Right lobe of liver (tissue), 6 donors: ENCODE measurements around the gene SPSB2. TPM values are rescaled to one million over a fixed set of nuclear protein-coding genes. Genes with fewer than 3 reads are reported as not detected.
A peak's percentile ranks its signal among the peaks of the same experiment; 100 is the strongest.

Experiments
- ATAC-seq, 4 donors: fragments of 200-7000 bp; cut with Tn5 transposase; one replicate each; pipeline ENCODE4 v1.9.1; 2020; ENCODE audit warnings: mild to moderate bottlenecking in 4 of 4, moderate library complexity in 4 of 4
- DNase-seq, 3 donors: peaks; one replicate each; pipeline ENCODE4 v3.0.0-alpha.2; 2020
- H3K27ac ChIP-seq, 3 donors: fragments of 200-600 bp; one replicate each; pipeline ENCODE4 v1.8.0; 2022
- H3K27me3 ChIP-seq, 2 donors: fragments of 200-600 bp; one replicate each; pipeline ENCODE4 v1.8.0; 2022
- H3K36me3 ChIP-seq, 4 donors: fragments of 200-600 bp; sonication (generic) in 1 of 4; one replicate each; pipeline versions ENCODE4 v1.5.1 to v1.8.0; 2017 to 2022; ENCODE audit warnings: control low read depth in 1 of 4
- H3K4me1 ChIP-seq, 4 donors: fragments of 200-600 bp; sonication (generic) in 1 of 4; one replicate each; pipeline versions ENCODE4 v1.5.1 to v1.8.0; 2017 to 2022; ENCODE audit warnings: control low read depth in 1 of 4
- H3K4me3 ChIP-seq, 3 donors: fragments of 200-600 bp; one replicate each; pipeline ENCODE4 v1.8.0; 2022
- H3K9me3 ChIP-seq, 4 donors: fragments of 200-600 bp; sonication (generic) in 1 of 4; one replicate each; pipeline versions ENCODE4 v1.5.1 to v1.8.0; 2017 to 2022; ENCODE audit warnings: control low read depth in 1 of 4
- POLR2A ChIP-seq: fragments of 450-650 bp; IDR thresholded peaks from one replicate; pipeline ENCODE4 v1.6.1; 2017; ENCODE audit warnings: antibody characterized with exemption, mild to moderate bottlenecking
- WGBS: methylation state at CpG from one replicate; pipeline ENCODE4 v1.1.6; 2018; ENCODE audit warnings: low coverage, low lambda C conversion rate; ENCODE audit not compliant: insufficient coverage; ENCODE audit errors: missing lambda C conversion rate; 5-methylcytosine and 5-hydroxymethylcytosine counted together
- intact Hi-C, 2 donors: fragments of 100-400 bp; cut with DNase I; formaldehyde crosslinking; loops; one replicate each; pipeline versions ENCODE4 v1.11.2 to v1.14.1; 2022
- long read RNA-seq: library from polyadenylated mRNA; unstranded; transcript quantifications from one replicate; pipeline ENCODE4 v2.0.0, GENCODE V29; 2019
- total RNA-seq, 6 experiments: library from RNA; depleted of rRNA in 2 of 6; stranded (reverse); fragments of >200 nt in 2 of 6; fragmentation: NEBNext Ultra II Directional in 3 of 6; extraction: Animal tissue kit (Norgen Biotek cat#: 25700) in 3 of 6; gene quantifications; one replicate each; pipeline versions ENCODE4 v1.1.0 to v1.2.4, GENCODE V29; 2016 to 2023
- TF ChIP-seq, protein P1 (sequence below), 4 donors: fragments of 200-600 bp in 3 of 4; fragments of 450-650 bp in 1 of 4; IDR thresholded peaks; one replicate each; pipeline versions ENCODE4 v1.5.1 to v1.8.0; 2016 to 2022; ENCODE audit warnings: antibody characterized with exemption in 4 of 4, mild to moderate bottlenecking in 2 of 4
- donor health status: DM: no; HTN: yes; CAD: no.
- donor health status: DM: no; HTN: no; CAD: no.
- donor health status: DM: no; HTN: no; CAD: no.
- donor health status: DM: no; HTN: yes; CAD: no.
- donor health status: DM: no; HTN: yes; CAD: no.

Gene SPSB2
- 1 to 10 TPM; 1.7 to 5.3 (median 3.6) TPM for total RNA-seq
- long read RNA-seq, result 0 reads

GRCh38 chr12:6873094-6874014 is at the start of gene SPSB2:
SPSB2 (minus strand) TSS chr12:6873303; CDS start chr12:6872901, 402 bp downstream.
- no peaks in the 10 kb centered on the region for H3K27me3 ChIP-seq
- ATAC-seq (peak; percentile 86 to 96 (median 92)), DNase-seq (peak; percentile 99 to 100 (median 99))
- peak within 1 kb of the TSS; percentile 70 to 89 (median 75) for H3K4me3 ChIP-seq
- H3K36me3 ChIP-seq, result peaks cover 0 to 22% (median 12%) of the 10 kb centered on the region in 4 donors
- intact Hi-C loops, result no loop called here
- TF ChIP-seq, protein P1, sequence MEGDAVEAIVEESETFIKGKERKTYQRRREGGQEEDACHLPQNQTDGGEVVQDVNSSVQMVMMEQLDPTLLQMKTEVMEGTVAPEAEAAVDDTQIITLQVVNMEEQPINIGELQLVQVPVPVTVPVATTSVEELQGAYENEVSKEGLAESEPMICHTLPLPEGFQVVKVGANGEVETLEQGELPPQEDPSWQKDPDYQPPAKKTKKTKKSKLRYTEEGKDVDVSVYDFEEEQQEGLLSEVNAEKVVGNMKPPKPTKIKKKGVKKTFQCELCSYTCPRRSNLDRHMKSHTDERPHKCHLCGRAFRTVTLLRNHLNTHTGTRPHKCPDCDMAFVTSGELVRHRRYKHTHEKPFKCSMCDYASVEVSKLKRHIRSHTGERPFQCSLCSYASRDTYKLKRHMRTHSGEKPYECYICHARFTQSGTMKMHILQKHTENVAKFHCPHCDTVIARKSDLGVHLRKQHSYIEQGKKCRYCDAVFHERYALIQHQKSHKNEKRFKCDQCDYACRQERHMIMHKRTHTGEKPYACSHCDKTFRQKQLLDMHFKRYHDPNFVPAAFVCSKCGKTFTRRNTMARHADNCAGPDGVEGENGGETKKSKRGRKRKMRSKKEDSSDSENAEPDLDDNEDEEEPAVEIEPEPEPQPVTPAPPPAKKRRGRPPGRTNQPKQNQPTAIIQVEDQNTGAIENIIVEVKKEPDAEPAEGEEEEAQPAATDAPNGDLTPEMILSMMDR (IDR thresholded peaks at IDR 0.05), result peak in 2 of 4 donors; percentile 8
- peak; percentile 71 for TF ChIP-seq POLR2A
- WGBS, result 0% methylated on average over 10 of the region's 66 CpGs
- no peaks in the 10 kb centered on the region for H3K9me3 ChIP-seq
- peak within 1 kb of the TSS; percentile 32 to 77 (median 59) for H3K27ac ChIP-seq
- peaks cover 0 to 30% (median 9%) of the 10 kb centered on the region in 4 donors for H3K4me1 ChIP-seq

DNA sequence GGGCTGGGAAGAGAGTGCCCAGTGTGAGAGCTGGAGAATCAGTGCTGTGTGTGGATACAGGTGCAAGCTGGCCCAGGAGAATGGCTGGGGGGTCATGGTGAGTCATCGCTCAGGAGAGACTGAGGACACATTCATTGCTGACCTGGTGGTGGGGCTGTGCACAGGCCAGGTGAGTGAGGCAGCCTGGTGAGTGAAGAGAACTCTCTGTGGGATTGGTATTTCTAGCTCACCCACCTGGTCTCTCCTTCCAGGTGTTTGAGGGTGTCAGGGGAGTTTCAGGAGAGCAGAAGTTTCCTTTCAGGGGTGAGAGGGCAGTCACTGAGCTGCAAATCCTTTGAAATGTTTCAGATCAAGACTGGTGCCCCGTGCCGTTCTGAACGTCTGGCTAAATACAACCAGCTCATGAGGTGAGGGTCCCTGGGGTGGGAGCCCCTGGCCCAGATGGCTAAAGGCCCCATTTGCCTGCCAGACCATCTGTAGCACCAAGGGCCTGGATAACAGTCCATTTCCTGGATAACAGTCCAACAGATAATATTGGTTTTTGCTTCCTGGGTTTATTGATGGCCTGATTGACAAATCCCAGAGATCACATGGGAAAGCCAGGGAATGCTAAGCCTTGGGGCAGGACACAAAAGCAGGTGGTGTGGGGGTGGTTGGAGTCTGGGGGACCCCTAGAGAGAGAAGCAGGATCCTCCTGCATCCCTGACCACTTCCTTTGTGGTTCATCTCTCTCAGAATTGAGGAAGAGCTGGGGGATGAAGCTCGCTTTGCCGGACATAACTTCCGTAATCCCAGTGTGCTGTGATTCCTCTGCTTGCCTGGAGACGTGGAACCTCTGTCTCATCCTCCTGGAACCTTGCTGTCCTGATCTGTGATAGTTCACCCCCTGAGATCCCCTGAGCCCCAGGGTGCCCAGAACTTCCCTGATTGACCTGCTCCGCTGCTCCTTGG is 49.2 kb upstream of the SPSB2 start:
- DNase-seq (no peak), ATAC-seq (no peak)
- H3K27ac ChIP-seq, result no peak overlapping the region
- H3K27me3 ChIP-seq, result no peaks in the 10 kb centered on the region
- no peaks in the 10 kb centered on the region for H3K36me3 ChIP-seq
- H3K4me1 ChIP-seq, result peaks cover 0 to 30% (median 13%) of the 10 kb centered on the region in 4 donors
- TF ChIP-seq, protein P1 (IDR thresholded peaks at IDR 0.05), result no peak
- no peak for TF ChIP-seq POLR2A
- intact Hi-C loops, result no loop called here
- WGBS, result 79% methylated on average over 2 of the region's 9 CpGs
- no peak overlapping the region for H3K4me3 ChIP-seq
- H3K9me3 ChIP-seq, result no peaks in the 10 kb centered on the region

GRCh38 chr12:6921539-6921938 is 48.4 kb upstream of the SPSB2 start:
- peaks cover 0 to 23% (median 11%) of the 10 kb centered on the region in 4 donors for H3K4me1 ChIP-seq
- ATAC-seq (no peak), DNase-seq (no peak)
- no peaks in the 10 kb centered on the region for H3K36me3 ChIP-seq
- H3K27me3 ChIP-seq, result no peaks in the 10 kb centered on the region
- intact Hi-C loops, result no loop called here
- no peak overlapping the region for H3K27ac ChIP-seq
- no peaks in the 10 kb centered on the region for H3K9me3 ChIP-seq
- TF ChIP-seq, protein P1 (IDR thresholded peaks at IDR 0.05), result no peak
- TF ChIP-seq POLR2A, result no peak
- H3K4me3 ChIP-seq, result no peak overlapping the region
- WGBS, result 100% methylated on average over 1 of the region's 7 CpGs

DNA sequence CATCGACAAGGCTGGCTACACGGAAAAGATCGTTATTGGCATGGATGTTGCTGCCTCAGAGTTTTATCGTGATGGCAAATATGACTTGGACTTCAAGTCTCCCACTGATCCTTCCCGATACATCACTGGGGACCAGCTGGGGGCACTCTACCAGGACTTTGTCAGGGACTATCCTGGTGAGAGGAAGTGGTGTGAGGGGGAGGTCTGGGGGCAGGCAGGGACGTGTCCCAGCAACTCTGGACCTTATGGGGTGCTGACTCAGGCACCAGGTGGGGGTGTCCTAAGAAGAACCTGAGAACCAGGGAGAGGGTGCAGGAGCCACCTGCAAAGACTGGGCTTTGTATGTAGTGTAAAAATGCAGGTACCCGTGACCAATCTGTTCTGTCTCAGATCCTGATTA is 46.5 kb upstream of the SPSB2 start:
- H3K36me3 ChIP-seq, result no peaks in the 10 kb centered on the region

More for the DNA sequence above, 46.5 kb upstream of the SPSB2 start:
- TF ChIP-seq, protein P1 (IDR thresholded peaks at IDR 0.05), result no peak
- no peak for TF ChIP-seq POLR2A
- no peak for DNase-seq
- no peaks in the 10 kb centered on the region for H3K9me3 ChIP-seq
- H3K27me3 ChIP-seq, result no peaks in the 10 kb centered on the region
- 51% methylated on average over 7 of the region's 7 CpGs for WGBS
- H3K27ac ChIP-seq, result no peak overlapping the region
- no peak for ATAC-seq
- intact Hi-C loops, result no loop called here
- peaks cover 0 to 10% (median 1%) of the 10 kb centered on the region in 4 donors for H3K4me1 ChIP-seq
- no peak overlapping the region for H3K4me3 ChIP-seq
